Endothelial cell (in vitro differentiated cells): ENCODE measurements around the gene NR2F1-AS1. TPM values are rescaled to one million over a fixed set of nuclear protein-coding genes. Genes with fewer than 3 reads are reported as not detected.

Experiments
- DNase-seq: peaks from one replicate; pipeline ENCODE4 v3.0.0; 2021; ENCODE audit warnings: low spot score
- H3K27ac Mint-ChIP-seq: one replicate; pipeline ENCODE4 v1.8.0; 2021; ENCODE audit warnings: mixed read lengths, inconsistent platforms; ENCODE audit not compliant: unreplicated experiment
- H3K27me3 Mint-ChIP-seq: one replicate; pipeline ENCODE4 v1.8.0; 2021; ENCODE audit warnings: mild to moderate bottlenecking, moderate library complexity, mixed read lengths, inconsistent platforms; ENCODE audit not compliant: unreplicated experiment
- H3K36me3 Mint-ChIP-seq: one replicate; pipeline ENCODE4 v1.8.0; 2021; ENCODE audit warnings: mild to moderate bottlenecking, low read depth, mixed read lengths, inconsistent platforms; ENCODE audit not compliant: unreplicated experiment
- H3K4me1 Mint-ChIP-seq: one replicate; pipeline ENCODE4 v1.8.0; 2021; ENCODE audit warnings: mild to moderate bottlenecking, mixed read lengths, inconsistent platforms; ENCODE audit not compliant: unreplicated experiment
- H3K4me3 Mint-ChIP-seq: one replicate; pipeline ENCODE4 v1.8.0; 2021; ENCODE audit warnings: mild to moderate bottlenecking, mixed read lengths, inconsistent platforms; ENCODE audit not compliant: unreplicated experiment
- H3K9me3 Mint-ChIP-seq: one replicate; pipeline ENCODE4 v1.8.0; 2021; ENCODE audit warnings: mixed read lengths, inconsistent platforms; ENCODE audit not compliant: unreplicated experiment
- CTCF ChIP-seq: fragments of 200-600 bp; sonication (generic); IDR thresholded peaks from one replicate; pipeline ENCODE4 v1.5.0; 2021; ENCODE audit warnings: antibody characterized with exemption; ENCODE audit not compliant: unreplicated experiment
- total RNA-seq: library from RNA; stranded (reverse); fragmentation: NEBNext Ultra II Directional; extraction: Animal tissue kit (Norgen Biotek cat#: 25700); gene quantifications from one replicate; pipeline ENCODE4 v1.2.1, GENCODE V29; 2021; ENCODE audit not compliant: unreplicated experiment

NR2F1-AS1 gene
- total RNA-seq, 1 donor from 2014 or later = 6.4 TPM

DNA sequence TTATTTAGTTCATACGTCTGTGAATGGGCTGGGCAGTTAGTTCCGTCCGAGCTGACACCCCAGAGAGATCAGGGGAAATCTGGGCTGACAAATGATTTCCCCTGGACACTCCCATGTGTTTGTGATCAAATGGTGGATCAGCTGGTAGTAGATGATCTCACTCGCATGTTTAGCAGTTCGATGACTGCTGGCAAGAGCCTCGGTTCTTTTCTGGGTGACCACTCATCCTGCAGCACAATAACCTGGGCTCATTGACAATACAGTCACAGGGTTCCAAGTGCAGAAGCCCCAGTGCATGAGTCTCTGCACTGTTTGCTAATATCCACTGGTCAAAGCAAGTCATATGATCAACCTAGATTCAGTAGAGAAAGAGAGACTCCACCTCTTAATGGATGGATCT lies 155.9 kb downstream of the NR2F1-AS1 start:
- Mint-ChIP-seq H3K27me3 (no peaks in the 10 kb centered on the region), H3K4me1 (peaks cover 29% of the 10 kb centered on the region)

GRCh38 chr5:93423300-93423699 lies 157.7 kb downstream of the NR2F1-AS1 start:
- Mint-ChIP-seq H3K4me3 (no peak overlapping the region), H3K4me1 (peaks cover 29% of the 10 kb centered on the region), H3K36me3 (no peaks in the 10 kb centered on the region), H3K27ac (no peak overlapping the region), H3K27me3 (no peaks in the 10 kb centered on the region), H3K9me3 (no peaks in the 10 kb centered on the region)
- no peak for TF ChIP-seq CTCF
- DNase-seq = no peak

More for the DNA sequence above, 155.9 kb downstream of the NR2F1-AS1 start:
- Mint-ChIP-seq H3K9me3 (no peaks in the 10 kb centered on the region), H3K4me3 (no peak overlapping the region), H3K27ac (no peak overlapping the region), H3K36me3 (no peaks in the 10 kb centered on the region)
- no peak for DNase-seq
- TF ChIP-seq CTCF = no peak

DNA sequence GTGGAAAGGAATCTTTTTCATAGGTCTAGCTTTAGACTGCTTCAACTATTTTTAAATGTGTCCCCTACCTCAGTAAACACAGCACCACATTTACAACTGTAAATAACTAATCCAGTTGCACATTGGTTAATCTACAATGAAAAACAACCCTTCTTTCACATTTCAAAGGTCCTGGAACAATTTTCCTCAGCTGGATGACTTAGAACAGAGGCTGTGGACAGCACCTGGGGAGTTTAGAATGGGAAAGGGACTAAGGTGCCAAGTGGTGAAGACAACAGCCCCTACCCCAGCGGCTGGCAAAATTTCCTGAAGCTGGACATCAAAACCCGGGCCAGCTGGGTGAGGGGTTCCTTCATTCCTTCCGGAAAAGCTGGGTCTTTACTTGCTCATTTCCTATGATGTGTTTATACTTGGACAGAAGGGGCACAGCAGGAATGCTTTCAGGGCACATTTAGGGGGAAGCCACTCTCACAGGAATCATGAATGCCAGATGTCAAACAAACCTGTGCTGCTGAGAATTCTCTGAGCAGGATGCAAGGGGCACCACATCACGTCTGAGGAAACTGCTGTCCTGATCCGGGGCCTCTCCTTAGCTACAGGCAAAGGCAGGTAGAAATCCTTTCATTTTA lies 158.3 kb downstream of the NR2F1-AS1 start:
- peak overlapping the region; percentile 67 for H3K27ac Mint-ChIP-seq
- no peak for TF ChIP-seq CTCF
- H3K27me3 Mint-ChIP-seq = no peaks in the 10 kb centered on the region
- H3K9me3 Mint-ChIP-seq = no peaks in the 10 kb centered on the region
- DNase-seq = peak; percentile 5
- H3K4me1 Mint-ChIP-seq = peaks cover 29% of the 10 kb centered on the region
- H3K36me3 Mint-ChIP-seq = no peaks in the 10 kb centered on the region
- no peak overlapping the region for H3K4me3 Mint-ChIP-seq

DNA sequence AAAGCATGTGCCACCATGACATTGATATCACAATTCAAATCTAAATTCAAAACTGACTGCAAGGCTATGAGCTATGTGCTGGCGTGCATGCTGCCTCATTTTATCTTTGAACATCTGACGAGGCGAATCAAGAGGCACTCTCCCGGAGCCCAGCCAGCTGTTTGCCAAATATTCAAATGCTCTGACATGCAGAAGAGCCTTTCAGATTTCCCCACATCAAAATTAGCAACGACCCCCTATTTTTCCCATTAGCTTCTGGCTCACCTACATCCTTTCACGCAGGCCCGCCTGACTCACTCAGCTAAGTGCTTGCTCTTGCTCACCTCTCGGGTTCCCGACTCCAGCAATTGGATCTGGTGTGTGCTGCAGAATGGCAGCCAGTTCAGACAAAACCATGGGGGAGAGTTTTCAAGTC lies 159.0 kb downstream of the NR2F1-AS1 start:
- Mint-ChIP-seq H3K27me3 (no peaks in the 10 kb centered on the region), H3K4me1 (peaks cover 25% of the 10 kb centered on the region), H3K9me3 (no peaks in the 10 kb centered on the region), H3K27ac (peak overlapping the region; percentile 40), H3K4me3 (no peak overlapping the region), H3K36me3 (no peaks in the 10 kb centered on the region)
- no peak for TF ChIP-seq CTCF
- peak; percentile 20 for DNase-seq

DNA sequence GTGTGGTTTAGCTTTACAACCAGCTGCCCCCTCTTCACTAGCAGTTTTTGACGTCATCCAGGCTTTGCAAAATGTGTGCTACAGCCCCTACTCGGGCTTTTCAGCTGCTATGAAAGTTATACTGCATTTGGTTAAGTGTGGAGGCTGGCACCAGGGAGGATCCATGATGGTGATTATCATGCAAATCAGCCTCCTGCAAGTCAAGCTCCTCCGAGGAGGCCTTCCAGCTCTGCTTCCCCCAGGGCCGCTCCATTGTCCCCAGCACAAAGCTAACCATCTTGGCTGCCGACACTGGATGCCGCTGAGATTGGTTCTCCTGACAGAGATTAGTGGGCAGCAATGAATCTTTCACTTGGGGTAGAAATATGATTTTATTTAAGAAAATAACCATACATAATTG lies 159.6 kb downstream of the NR2F1-AS1 start:
- Mint-ChIP-seq H3K36me3 (no peaks in the 10 kb centered on the region), H3K27ac (no peak overlapping the region), H3K27me3 (no peaks in the 10 kb centered on the region), H3K4me3 (no peak overlapping the region), H3K9me3 (no peaks in the 10 kb centered on the region), H3K4me1 (peaks cover 25% of the 10 kb centered on the region)
- no peak for TF ChIP-seq CTCF
- no peak for DNase-seq
